Measurements from ENCODE around the gene SPAG7. TPM values are rescaled to one million over a fixed set of nuclear protein-coding genes. Genes with fewer than 3 reads are reported as not detected.

The SPAG7 gene
- total and polyA plus RNA-seq, 9 donors: 77.7 to 122 (median 103) TPM

DNA sequence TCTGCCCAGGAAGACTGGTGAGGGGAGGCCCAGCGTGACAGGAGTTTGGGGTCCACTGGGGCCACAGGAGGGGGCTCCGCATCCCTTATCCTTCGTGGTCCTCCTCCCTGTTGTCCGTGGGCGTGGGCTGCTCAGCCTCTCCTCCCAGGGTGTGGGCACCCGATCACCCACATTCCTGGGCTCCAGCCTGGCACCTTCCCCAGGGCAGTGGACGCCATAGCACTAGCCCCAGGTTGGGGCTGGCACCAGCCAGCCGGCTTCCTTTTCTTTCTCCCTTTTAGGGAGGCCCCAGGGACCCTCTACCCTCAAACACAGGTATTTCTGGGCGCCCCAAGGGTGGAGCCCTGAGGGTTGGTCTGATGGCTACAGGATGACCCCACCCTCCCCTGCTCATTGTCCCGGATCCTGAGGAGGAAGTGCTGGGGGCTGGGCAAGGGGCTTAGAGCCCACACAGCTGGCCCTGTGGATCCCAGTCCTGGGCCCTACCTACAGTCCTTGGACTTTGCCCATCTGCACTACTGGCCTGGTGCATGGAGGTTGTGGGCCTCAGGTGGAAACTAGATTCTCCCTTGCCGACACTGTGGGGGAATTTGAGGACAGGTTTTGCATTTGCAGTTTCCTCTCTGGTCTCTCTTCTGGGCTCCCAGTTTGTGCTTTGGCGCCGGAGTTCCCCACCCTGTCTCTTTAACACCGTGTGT, 31.3 kb upstream of the SPAG7 start:
- Histone ChIP-seq H3K27me3 (ENCODE audit: control insufficient read depth, insufficient read depth, low read length) (no peaks in the 10 kb centered on the region), H3K27ac (ENCODE audit: low read length) (peak overlapping the region; percentile 65), H3K4me3 (ENCODE audit: low read length) (peak overlapping the region; percentile 85), H3K4me1 (ENCODE audit: control insufficient read depth, insufficient read depth, low read length) (peaks cover 35% of the 10 kb centered on the region), H3K9me3 (replicated peaks; ENCODE audit: control insufficient read depth, low read depth, low read length) (no peaks in the 10 kb centered on the region), H3K36me3 (ENCODE audit: control insufficient read depth, insufficient read depth, low read length) (peaks cover 33% of the 10 kb centered on the region)
- 15% methylated on average over 10 of the region's 14 CpGs for WGBS (ENCODE audit: insufficient coverage)
- no peak for DNase-seq

DNA sequence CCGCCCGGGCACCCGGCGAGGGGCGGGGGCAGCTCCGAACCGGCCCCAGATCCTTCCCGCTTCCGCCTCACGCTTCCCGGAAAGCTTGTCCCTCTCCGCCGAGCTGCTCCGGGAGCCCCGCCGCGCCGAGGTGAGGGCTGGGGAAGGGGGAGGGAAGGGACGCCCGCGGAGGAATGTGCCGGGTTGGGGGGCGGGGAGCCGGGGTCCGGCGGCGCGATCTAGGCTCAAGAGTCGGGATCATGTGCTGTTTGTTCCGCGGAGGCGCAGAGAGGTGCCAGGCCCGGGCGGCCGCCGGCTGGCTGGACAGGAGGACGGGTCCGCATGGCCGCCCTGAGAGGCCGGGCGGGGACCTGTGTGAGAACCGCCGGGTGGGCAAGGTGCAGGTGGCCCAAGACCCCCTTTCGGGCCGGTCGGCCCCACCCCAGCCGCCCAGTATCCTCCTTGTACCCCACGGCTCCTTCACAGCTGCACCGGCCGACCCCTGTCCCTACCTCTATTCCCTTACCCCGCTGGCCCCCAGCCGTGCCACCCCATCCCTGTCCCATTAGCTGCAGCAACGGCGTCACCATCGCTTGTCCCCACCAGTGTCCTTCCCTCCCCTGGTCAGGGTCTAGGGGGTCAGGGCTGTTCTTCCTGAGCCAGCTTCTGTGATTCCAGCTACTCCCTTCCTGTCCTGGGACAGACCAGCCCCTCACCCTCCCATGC, 30.6 kb upstream of the SPAG7 start:
- peaks cover 35% of the 10 kb centered on the region for H3K4me1 ChIP-seq (ENCODE audit: control insufficient read depth, insufficient read depth, low read length)
- H3K27me3 ChIP-seq (ENCODE audit: control insufficient read depth, insufficient read depth, low read length): no peaks in the 10 kb centered on the region
- peaks cover 26% of the 10 kb centered on the region for H3K36me3 ChIP-seq (ENCODE audit: control insufficient read depth, insufficient read depth, low read length)
- H3K27ac ChIP-seq (ENCODE audit: low read length): peak overlapping the region; percentile 65
- H3K9me3 ChIP-seq (replicated peaks; ENCODE audit: control insufficient read depth, low read depth, low read length): no peaks in the 10 kb centered on the region
- peak overlapping the region; percentile 85 for H3K4me3 ChIP-seq (ENCODE audit: low read length)
- under 1% methylated on average over 54 of the region's 55 CpGs for WGBS (ENCODE audit: insufficient coverage)
- DNase-seq: no peak

GRCh38 chr17:4997302-4998026, 29.8 kb upstream of the SPAG7 start, which contains the start of the genes INCA1 and KIF1C:
Gene INCA1, minus strand, starts transcription at chr17:4997522. Its CDS starts 3,085 bp downstream, at chr17:4994437.
Gene KIF1C, plus strand, starts transcription at chr17:4997950. Its CDS starts 2,297 bp downstream, at chr17:5000247.
- Histone ChIP-seq H3K27ac (ENCODE audit: low read length) (peak within 1 kb of the TSS; percentile 91), H3K4me1 (ENCODE audit: control insufficient read depth, insufficient read depth, low read length) (peaks cover 35% of the 10 kb centered on the region), H3K36me3 (ENCODE audit: control insufficient read depth, insufficient read depth, low read length) (peaks cover 20% of the 10 kb centered on the region), H3K27me3 (ENCODE audit: control insufficient read depth, insufficient read depth, low read length) (no peaks in the 10 kb centered on the region), H3K4me3 (ENCODE audit: low read length) (peak within 1 kb of the TSS; percentile 85), H3K9me3 (replicated peaks; ENCODE audit: control insufficient read depth, low read depth, low read length) (no peaks in the 10 kb centered on the region)
- DNase-seq: peak; percentile 97
- under 1% methylated on average over 93 of the region's 93 CpGs for WGBS (ENCODE audit: insufficient coverage)

GRCh38 chr17:4994081-4994595, 26.5 kb upstream of the SPAG7 start:
- Histone ChIP-seq H3K4me1 (ENCODE audit: control insufficient read depth, insufficient read depth, low read length) (peaks cover 20% of the 10 kb centered on the region), H3K27ac (ENCODE audit: low read length) (no peak overlapping the region), H3K9me3 (replicated peaks; ENCODE audit: control insufficient read depth, low read depth, low read length) (no peaks in the 10 kb centered on the region), H3K4me3 (ENCODE audit: low read length) (no peak overlapping the region), H3K27me3 (ENCODE audit: control insufficient read depth, insufficient read depth, low read length) (no peaks in the 10 kb centered on the region), H3K36me3 (ENCODE audit: control insufficient read depth, insufficient read depth, low read length) (no peaks in the 10 kb centered on the region)
- 84% methylated on average over 4 of the region's 6 CpGs for WGBS (ENCODE audit: insufficient coverage)
- DNase-seq: no peak

GRCh38 chr17:4987767-4988567, 20.4 kb upstream of the SPAG7 start:
- peak; percentile 79 for DNase-seq

GRCh38 chr17:4986951-4987766, 19.5 kb upstream of the SPAG7 start, which contains the start of gene CAMTA2:
Gene CAMTA2, minus strand, starts transcription at chr17:4987675. Its CDS starts 1,453 bp downstream, at chr17:4986222.
- Histone ChIP-seq H3K36me3 (ENCODE audit: control insufficient read depth, insufficient read depth, low read length) (peaks cover 9% of the 10 kb centered on the region), H3K27me3 (ENCODE audit: control insufficient read depth, insufficient read depth, low read length) (no peaks in the 10 kb centered on the region), H3K4me3 (ENCODE audit: low read length) (peak within 1 kb of the TSS; percentile 90), H3K4me1 (ENCODE audit: control insufficient read depth, insufficient read depth, low read length) (peaks cover 28% of the 10 kb centered on the region), H3K9me3 (replicated peaks; ENCODE audit: control insufficient read depth, low read depth, low read length) (no peaks in the 10 kb centered on the region), H3K27ac (ENCODE audit: low read length) (peak within 1 kb of the TSS; percentile 96)
- peak; percentile 92 for DNase-seq
- WGBS (ENCODE audit: insufficient coverage): 1% methylated on average over 58 of the region's 78 CpGs

More at GRCh38 chr17:4987767-4988567, 20.4 kb upstream of the SPAG7 start:
- H3K9me3 ChIP-seq (replicated peaks; ENCODE audit: control insufficient read depth, low read depth, low read length): no peaks in the 10 kb centered on the region
- no peaks in the 10 kb centered on the region for H3K27me3 ChIP-seq (ENCODE audit: control insufficient read depth, insufficient read depth, low read length)
- WGBS (ENCODE audit: insufficient coverage): 3% methylated on average over 20 of the region's 30 CpGs
- H3K4me3 ChIP-seq (ENCODE audit: low read length): peak overlapping the region; percentile 90
- H3K4me1 ChIP-seq (ENCODE audit: control insufficient read depth, insufficient read depth, low read length): peaks cover 28% of the 10 kb centered on the region
- peak overlapping the region; percentile 96 for H3K27ac ChIP-seq (ENCODE audit: low read length)
- peaks cover under 1% of the 10 kb centered on the region for H3K36me3 ChIP-seq (ENCODE audit: control insufficient read depth, insufficient read depth, low read length)

DNA sequence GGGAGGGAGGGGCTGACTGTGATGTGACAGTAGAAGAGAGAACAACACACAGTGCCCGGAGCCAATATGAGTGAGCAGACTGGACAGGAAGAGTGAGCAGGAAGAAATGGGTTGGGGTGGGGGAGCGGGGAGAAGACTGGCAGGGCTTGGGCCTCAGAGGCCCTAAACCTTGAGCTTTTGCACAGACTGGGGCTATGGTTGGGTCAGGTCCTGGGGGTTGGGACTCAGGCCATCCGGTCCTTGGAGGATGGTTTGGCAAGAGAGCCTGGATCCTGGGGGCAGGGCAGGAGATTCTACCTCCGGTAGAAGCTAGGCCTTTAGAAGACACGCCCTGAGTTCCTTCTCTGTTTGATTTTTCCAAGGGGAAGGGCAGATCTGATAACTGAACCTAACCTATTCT, 18.8 kb upstream of the SPAG7 start:
- H3K4me3 ChIP-seq (ENCODE audit: low read length): peak overlapping the region; percentile 90
- WGBS (ENCODE audit: insufficient coverage): 39% methylated on average over 5 of the region's 5 CpGs
- H3K27ac ChIP-seq (ENCODE audit: low read length): peak overlapping the region; percentile 96
- no peak for DNase-seq
- H3K4me1 ChIP-seq (ENCODE audit: control insufficient read depth, insufficient read depth, low read length): peaks cover 28% of the 10 kb centered on the region
- peaks cover 15% of the 10 kb centered on the region for H3K36me3 ChIP-seq (ENCODE audit: control insufficient read depth, insufficient read depth, low read length)
- no peaks in the 10 kb centered on the region for H3K9me3 ChIP-seq (replicated peaks; ENCODE audit: control insufficient read depth, low read depth, low read length)
- no peaks in the 10 kb centered on the region for H3K27me3 ChIP-seq (ENCODE audit: control insufficient read depth, insufficient read depth, low read length)

DNA sequence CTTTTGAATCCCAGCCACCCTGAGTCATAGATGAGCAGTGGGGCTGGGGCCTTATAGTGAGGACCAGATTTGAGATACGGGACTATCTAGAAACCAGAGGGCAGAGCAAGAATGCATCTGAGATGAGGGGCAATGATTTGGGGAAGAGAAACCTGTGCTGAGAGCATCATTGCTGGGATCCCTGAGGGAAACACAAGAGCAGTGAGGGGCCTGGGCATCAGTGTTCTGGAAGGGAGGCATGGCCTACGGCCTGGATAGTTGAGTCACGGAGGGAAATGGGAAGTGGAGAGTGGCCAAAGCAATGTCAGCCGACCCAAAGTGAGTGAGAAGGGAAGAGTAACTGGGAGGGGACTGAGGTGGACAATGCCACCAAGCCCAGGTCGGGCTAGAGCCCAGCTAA, 14.7 kb upstream of the SPAG7 start:
- Histone ChIP-seq H3K27me3 (ENCODE audit: control insufficient read depth, insufficient read depth, low read length) (no peaks in the 10 kb centered on the region), H3K4me1 (ENCODE audit: control insufficient read depth, insufficient read depth, low read length) (peaks cover 13% of the 10 kb centered on the region), H3K27ac (ENCODE audit: low read length) (no peak overlapping the region), H3K9me3 (replicated peaks; ENCODE audit: control insufficient read depth, low read depth, low read length) (no peaks in the 10 kb centered on the region), H3K36me3 (ENCODE audit: control insufficient read depth, insufficient read depth, low read length) (peaks cover 48% of the 10 kb centered on the region), H3K4me3 (ENCODE audit: low read length) (no peak overlapping the region)
- 70% methylated on average over 5 of the region's 5 CpGs for WGBS (ENCODE audit: insufficient coverage)
- DNase-seq: no peak
